Mesenteric fat pad (tissue), 1 donor: ENCODE results near the gene UBE2L3. TPM values are rescaled to one million over a fixed set of nuclear protein-coding genes. Genes with fewer than 3 reads are reported as not detected.
"Not testable (repeated sequence)": the region's sequence is repeated elsewhere in the genome, so short reads cannot be mapped to it uniquely, and the experiment has no call there.

Source experiments
- DNase-seq: peaks from one replicate; pipeline ENCODE4 v3.0.0-alpha.2; 2020; ENCODE audit warnings: low spot score
- total RNA-seq: library from RNA; stranded (reverse); fragmentation: NEBNext Ultra II Directional; extraction: Animal tissue kit (Norgen Biotek cat#: 25700); gene quantifications from one replicate; pipeline ENCODE4 v1.2.1, GENCODE V29; 2021
- donor health status: DM: yes; HTN: yes; CAD: no.

The UBE2L3 gene
- total RNA-seq, 1 donor from 2014 or later: 48.2 TPM

GRCh38 chr22:21599053-21599893 is 31.8 kb downstream of the UBE2L3 start:
- DNase-seq: no peak

GRCh38 chr22:21602579-21602978 is 35.1 kb downstream of the UBE2L3 start:
- DNase-seq: no peak

- no peak for DNase-seq
Measured at GRCh38 chr22:21603973-21604372, 36.5 kb downstream of the UBE2L3 start.

GRCh38 chr22:21605887-21606564 is 38.5 kb downstream of the UBE2L3 start:
- no peak for DNase-seq

- no peak for DNase-seq
Measured at GRCh38 chr22:21606775-21607174, 39.3 kb downstream of the UBE2L3 start.

GRCh38 chr22:21609556-21610157 is 42.1 kb downstream of the UBE2L3 start:
- DNase-seq: not testable (repeated sequence)

GRCh38 chr22:21611210-21611977 is 43.9 kb downstream of the UBE2L3 start:
- DNase-seq: no peak

- DNase-seq: no peak
Measured at GRCh38 chr22:21612858-21613257, 45.3 kb downstream of the UBE2L3 start.

GRCh38 chr22:21613553-21614233 is 46.2 kb downstream of the UBE2L3 start:
- no peak for DNase-seq

GRCh38 chr22:21615731-21616130 is 48.2 kb downstream of the UBE2L3 start:
- no peak for DNase-seq

GRCh38 chr22:21617337-21617736 is 49.8 kb downstream of the UBE2L3 start:
- not testable (repeated sequence) for DNase-seq

GRCh38 chr22:21621025-21621424 is 53.5 kb downstream of the UBE2L3 start:
- no peak for DNase-seq

- DNase-seq: no peak
Measured at GRCh38 chr22:21622011-21622918, 54.8 kb downstream of the UBE2L3 start.

- no peak for DNase-seq
Measured at GRCh38 chr22:21622919-21623647, 55.6 kb downstream of the UBE2L3 start.

- DNase-seq: no peak
Measured at GRCh38 chr22:21623648-21623970, 56.1 kb downstream of the UBE2L3 start.

- DNase-seq: no peak
Measured at GRCh38 chr22:21624120-21624879, 56.8 kb downstream of the UBE2L3 start.

GRCh38 chr22:21624880-21625791 is 57.6 kb downstream of the UBE2L3 start:
- DNase-seq: no peak
